NCI-H748 (cell line): ENCODE results near the gene MUS81.
"Not testable (repeated sequence)": the region's sequence is repeated elsewhere in the genome, so short reads cannot be mapped to it uniquely, and the experiment has no call there.

ENCODE experiments used
- DNase-seq: peaks from one replicate; lab custom pipeline; 2025; ENCODE audit not compliant: unreplicated experiment; lab: John Stamatoyannopoulos, UW

The MUS81 gene

DNA sequence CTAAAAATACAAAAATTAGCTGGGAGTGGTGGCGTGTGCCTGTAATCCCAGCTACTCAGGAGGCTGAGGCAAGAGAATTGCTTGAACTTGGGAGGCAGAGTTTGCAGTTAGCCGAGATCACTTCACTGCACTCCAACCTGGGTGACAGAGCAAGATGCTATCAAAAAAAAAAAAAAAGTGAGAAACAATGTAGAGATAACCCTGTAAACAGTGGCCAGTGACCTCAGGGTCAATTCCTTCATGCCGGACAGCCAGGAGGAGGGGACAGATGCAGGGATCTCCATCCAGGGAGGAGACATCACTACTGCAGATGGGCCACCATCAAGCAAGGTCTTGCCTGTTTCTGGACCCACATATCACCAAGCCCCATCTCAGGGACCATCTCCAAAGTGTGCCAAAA lies 12.5 kb upstream of the MUS81 start:
- DNase-seq, result no peak

DNA sequence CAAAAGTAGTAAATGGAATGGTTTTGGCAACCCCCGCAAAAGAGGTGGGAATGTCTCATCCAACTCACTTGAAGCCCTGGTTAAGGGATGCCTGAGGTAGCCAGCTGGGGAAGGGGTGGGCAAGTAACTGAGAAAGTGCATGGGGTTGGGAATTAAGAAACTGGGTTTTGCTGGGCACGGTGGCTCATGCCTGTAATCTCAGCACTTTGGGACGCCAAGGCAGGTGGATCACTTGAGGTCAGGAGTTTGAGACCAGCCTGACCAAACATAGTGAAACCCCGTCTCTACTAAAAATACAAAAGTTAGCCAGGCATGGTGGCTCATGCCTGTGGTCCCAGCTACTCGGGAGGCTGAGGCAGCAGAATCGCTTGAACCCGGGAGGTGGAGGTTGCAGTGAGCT lies 11.5 kb upstream of the MUS81 start:
- not testable (repeated sequence) for DNase-seq

DNA sequence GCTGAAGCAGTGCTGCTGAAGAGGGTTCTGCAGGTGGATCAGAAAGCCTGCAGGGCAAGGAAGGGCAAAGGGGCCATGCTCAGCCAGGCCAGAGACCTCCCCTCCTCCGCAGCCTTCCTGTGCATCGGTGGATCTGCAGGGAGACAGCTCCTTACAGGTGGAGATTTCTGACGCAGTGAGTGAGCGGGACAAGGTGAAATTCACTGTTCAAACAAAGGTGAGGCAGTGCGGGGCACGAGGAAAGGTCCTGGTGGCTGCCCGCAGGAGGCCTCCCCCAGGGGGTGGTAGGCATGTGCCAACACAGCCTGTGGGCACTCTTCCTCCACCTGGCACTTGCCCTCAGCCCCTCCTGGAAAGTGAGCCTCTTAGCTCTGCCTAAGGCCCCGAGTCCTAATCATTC lies 10.9 kb upstream of the MUS81 start:
- DNase-seq, result no peak

DNA sequence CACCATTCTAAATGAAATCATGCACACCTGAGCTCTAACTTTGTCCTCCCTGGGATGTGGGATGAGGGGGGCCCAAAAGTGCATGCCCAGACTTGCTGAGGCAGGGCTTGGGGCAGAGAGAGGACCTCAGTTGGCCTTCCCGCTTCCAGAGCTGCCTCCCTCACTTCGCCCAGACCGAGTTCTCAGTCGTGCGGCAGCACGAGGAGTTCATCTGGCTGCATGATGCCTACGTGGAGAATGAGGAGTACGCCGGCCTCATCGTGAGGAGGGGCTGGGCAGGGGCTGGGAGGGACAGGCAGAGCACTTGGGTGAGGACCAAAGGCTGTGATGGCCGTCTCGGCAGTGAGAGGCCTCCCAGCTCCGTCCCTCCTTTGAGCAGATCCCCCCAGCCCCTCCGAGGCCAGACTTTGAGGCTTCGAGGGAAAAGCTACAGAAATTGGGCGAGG lies 10.4 kb upstream of the MUS81 start:
- no peak for DNase-seq

DNA sequence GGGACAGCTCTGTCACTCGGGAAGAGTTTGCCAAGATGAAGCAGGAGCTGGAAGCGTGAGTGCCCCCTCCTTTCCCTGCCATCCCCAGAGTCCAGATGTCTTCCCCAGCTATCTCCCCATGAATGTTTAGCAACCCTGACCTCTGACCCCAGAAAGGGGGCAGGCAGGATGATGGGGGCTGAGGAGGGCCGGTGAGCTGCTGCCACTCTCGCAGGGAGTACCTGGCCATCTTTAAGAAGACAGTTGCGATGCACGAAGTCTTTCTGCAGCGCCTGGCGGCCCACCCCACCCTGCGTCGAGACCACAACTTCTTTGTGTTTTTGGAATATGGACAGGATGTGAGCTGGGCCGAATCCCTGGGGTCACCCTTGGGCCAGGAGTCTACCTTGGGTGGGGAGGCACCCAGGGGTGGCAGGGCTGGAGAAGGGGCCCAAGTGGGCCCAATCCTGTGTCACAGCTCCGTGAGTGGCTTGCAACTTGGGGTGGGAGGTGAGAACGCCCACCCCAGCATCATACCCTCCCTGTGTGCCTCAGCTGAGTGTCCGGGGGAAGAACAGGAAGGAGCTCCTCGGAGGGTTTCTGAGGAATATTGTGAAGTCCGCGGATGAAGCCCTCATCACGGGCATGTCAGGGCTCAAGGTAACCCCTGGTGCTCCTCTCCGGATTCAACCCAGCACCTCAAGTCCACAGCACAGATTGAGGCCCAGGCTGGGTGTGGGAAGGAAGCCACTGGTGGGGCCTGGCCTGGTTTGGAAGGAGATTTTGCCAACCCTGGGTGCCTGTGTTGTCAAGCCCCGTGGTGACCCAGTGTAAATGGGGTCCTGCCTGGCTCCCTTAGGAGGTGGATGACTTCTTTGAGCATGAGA lies 9.8 kb upstream of the MUS81 start:
- no peak for DNase-seq

DNA sequence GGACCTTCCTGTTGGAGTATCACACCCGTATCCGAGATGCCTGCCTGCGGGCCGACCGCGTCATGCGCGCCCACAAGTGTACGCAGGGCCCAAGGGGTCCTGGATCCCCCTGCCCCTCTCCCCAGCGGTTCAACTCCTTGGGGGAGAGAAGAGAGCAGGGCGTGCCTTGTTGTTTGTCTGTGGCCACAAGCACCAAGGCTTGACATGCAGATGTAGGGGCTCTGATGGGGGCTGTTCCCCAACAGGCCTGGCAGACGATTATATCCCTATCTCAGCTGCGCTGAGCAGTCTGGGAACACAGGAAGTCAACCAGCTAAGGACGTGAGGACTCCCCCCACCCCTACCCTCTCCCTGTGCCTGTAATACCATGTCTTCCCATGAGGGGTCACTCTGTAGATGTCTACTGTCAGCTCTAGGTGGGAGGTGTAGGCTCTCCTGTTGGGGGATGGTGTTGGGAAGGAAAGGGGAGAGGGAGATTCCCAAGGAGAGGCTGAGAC lies 9.1 kb upstream of the MUS81 start:
- DNase-seq, result peak; percentile 17

DNA sequence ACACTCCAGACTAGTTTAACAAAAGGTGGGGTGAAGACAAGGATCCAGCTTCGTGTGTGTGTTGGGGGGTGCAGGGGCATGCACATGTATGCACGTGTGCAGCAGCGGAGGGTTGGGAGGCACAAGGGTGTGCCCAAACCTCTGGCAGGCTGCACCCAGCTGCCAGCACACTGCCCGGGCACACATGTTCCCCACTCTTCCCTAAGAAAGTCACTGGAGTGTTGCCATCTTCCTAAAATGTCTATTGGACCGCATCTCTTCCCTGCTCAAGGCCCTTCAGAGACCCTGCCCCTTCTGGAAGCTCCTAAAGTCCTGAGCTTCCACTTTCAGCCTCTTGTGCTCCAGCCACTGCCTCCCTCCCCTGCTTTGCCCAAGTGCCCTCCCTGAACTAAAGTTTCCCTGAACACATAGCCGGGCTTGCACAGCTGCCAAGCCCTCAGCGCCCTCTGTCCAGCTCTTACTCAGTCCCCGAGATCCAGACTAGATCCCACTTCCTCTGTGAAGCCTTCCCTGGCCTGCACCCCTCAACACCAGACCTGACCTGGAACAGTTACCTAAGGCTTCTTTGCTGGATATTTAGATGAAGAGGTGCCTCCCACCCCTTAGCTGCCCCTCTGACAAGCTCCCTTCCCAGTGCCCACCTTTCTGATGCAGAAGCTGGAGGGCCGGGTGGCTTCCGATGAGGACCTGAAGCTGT lies 8.3 kb upstream of the MUS81 start:
- DNase-seq, result no peak

DNA sequence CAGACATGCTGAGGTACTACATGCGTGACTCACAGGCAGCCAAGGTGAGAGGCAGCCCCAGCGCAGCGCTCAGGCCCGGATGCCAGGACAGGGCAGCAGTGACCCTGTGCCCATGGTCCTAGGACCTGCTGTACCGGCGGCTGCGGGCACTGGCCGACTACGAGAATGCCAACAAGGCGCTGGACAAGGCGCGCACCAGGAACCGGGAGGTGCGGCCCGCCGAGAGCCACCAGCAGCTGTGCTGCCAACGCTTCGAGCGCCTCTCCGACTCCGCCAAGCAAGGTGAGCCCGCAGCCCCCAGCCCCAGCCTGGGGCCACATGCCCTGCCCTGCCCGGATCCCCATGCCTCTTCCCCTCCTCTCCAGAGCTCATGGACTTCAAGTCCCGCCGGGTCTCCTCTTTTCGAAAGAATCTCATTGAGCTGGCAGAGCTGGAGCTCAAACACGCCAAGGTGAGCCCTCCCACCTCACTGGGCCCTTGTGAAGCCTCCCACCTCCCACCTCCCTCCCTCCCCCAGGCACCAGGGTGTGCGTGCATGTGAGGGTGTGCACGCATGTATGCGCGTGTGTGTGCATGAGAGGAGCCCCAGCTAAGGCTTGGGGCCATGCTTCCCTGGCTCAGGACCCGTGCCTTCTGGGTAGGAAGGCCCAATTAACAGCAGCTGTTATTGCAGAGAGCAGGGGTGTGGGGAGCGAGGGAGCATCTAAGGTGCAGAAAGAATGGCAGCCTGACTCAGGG lies 7.6 kb upstream of the MUS81 start:
- no peak for DNase-seq

DNA sequence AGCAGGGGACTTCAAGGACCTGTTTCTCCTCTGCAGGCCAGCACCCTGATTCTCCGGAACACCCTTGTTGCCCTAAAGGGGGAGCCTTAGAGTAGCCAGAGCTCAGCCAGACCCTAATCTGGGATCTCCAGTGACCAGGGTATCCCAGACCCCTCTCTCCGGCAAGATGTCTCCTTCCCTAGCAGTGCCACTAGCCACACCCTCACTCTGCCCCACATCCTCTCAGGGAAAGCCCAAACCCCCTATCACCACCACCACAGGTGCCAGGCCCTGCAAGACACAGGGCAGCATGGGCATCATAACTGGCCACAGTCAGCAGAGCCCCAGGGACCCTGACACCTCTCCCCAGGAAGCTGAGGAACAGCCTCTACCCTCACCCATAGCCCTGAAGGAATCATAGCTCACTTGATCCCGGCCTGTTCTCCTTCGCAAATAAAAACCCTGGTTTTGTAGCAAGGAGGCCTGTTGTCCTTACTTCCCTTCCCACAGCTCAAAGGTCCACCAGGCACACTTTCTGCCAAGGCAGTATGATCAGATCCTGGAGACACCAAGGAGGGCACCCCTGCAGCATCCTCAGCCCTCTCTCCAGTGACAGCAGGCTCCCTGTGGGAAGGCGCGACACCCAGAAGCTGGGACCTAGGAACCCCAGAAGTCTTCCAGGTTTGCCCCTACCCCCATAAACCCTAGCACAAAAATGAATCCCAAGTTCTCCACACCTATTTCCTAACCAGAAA lies 6.8 kb upstream of the MUS81 start:
- DNase-seq, result no peak

DNA sequence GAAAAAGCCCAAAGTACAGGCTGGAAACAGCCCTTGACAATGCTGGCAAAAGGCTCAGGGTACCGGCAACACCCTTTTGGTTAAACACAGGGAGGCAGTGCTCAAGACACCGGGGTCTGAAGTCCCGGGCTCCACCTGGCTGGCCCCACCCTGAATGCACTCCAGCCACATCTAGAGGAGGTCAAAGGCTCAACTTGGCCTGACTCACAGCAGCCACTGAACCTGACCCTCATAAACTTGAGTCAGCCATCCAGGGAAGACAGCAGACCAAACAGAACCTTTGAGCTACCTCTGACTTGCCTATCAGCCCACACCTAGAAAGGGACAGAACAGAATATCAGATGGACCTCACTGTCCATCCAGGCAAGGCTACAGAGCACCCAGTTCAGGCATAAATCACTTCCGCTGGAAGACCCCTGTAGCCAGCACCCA lies 6.1 kb upstream of the MUS81 start:
- DNase-seq, result no peak

DNA sequence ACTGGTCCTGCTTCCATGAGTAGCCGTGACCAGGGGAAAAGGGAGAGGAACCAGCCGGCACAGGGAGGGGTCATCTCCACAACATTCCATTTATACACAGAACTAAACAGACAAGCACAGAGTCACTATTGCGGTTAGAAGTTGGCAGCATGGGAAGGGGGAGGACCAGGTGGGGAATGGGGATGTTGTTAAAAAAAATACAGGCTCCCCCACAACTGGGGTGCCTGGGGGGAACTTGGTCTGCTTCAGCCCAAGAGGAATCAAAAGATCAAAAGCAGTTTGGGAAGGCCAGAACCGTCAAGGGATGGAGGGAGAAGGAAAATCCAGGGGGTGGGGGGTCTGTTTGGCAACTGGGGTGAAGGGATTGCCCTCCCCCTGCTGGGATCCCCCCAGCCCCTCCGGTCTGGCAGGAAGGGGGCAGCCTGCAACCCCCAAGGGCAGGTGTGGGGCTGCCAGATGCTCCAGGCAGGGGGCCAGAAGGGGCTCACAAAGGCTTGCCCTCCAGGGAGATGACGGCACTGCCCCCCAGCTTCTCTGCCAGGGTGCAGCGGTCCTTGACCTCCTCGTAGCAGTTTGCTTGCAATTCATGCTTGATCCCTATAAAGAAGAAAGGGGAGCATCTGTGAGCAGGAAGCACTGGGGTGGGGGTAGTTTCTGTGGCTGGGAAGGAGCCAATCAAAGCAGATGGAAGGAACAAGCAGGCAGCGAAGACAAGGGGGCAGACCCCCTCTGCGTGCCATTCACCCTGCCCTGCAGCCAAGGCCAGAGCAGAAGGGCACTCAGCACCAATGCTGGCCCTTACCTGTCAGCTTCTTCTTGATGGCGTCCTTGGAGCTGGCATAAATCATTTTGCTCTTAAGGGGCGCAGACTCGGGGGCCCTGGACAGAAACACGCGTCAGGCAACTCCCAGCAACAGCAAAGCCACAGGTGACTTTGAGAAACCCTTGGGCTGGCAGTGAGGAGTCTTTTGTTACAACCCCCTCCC lies 5.1 kb upstream of the MUS81 start:
- no peak for DNase-seq

DNA sequence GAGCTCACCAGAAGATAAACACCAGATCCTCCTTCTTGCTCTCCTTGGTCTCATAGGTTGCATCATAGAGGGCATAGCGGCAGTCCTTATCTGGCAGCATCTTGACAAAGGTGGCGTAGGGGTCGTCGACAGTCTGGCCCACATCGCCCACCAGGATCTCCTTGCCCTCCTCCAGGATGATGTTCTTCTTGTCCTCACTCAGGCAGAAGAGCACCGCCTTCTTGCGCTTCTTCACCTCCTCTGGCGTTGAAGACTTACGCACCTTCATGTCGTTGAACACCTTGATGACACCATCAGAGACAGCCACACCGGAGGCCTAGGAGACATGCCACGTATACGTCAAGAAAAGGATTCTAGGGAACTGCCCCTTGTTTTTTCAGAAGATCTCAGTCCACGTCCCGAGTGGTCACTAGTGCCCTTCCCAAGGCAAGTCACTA lies 4.3 kb upstream of the MUS81 start:
- DNase-seq, result no peak

DNA sequence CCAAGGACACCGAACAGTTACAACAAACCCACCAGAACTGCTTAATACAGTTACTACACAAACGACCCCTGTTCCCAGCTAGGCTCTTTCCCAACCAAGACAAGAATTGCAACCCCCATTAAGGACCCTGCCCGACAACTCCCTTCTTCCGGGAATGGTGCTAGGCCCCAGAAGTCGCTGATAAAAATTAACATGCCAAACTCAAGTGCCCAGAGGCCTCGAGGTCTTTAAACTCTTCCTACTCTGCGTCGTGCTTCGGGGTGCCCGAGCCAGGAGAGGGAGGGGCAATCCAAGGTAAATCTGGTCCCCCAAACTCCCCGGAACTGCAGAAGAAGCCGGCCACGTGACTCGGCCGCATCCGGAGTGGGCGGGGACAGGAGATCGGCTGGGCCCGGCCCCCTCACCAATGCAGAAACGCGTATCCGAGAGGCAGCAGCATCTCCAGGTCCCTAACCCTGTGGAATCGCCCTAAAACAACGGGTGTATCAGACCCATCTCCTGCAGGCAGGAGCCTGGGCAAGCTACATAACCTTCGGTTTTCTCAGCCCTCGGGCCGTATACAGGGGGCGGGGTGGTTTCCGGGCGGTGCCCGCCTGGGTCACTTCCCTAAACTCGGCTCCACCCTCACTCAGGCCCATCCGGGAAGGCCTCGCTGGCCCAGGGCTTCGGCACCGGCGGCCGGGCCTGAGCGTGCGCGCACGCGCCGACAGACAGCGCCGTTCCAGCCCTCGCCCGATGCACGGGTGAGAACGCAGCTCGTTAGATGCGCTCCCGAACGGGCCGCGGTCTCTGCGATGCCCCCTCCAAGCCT lies 3.3 kb upstream of the MUS81 start:
- DNase-seq, result peak; percentile 69

DNA sequence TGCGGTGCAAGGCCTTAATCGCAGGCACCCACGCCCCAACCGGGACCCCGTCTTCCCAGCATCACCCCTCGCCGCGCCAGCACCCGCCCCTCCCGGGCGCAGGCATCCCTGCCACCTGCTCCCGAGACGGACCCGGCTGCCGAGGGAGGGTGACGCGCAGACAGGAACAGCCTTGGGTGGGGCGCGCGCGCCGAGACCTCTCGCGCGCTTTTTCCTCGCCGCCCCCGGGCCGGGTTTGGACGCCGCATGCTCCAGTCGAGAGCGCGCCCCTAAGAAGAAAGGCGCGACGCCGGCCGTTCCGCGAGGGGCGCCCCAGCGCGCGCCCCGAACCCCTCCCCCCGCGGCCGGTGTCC lies 2.8 kb upstream of the MUS81 start:
- DNase-seq, result peak; percentile 76

DNA sequence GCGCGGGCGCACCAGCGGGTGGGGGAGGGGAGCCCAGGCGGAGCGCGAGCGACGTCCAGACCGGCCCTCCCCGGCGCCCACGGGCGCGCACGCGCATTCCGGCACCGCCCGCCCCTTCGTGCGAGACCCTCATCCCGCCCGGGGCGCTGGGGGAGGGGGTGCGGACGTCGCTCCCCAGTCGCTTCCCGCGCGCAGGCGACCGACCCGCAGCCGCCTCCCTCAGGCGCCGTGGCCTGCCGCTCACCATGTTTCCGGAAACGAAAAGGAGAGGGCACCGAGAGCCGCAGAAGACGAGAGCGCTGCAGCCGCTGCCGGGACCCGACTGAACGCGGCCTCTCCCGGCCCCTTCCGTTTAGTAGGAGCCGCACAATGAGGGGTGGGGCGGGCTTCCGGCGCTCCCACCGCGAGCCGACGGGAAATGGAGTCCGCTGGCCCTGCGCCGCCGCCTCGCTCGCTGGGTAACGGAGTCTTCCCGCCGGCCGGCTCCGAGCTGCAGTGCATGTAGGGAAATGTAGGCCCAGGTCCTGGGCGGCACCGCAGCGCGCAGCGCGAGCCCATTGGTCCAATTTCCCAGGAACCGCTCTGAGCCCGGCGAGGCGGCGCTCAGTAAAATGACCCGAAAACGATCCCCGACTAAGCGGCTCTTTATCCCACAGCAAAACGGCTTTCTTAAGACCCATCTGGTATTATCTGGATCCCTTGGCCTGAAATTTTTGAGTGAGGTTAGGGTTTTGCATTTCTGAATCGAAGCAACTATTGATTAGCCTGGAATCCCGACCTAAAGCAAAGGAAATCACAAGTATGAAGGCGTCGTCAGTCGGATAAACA lies 2.2 kb upstream of the MUS81 start, which contains the start of gene CFL1:
TSS of gene CFL1 (minus strand) at position 328 of the 828 bp plus-strand sequence. CDS start at position 247, 81 bp downstream.
- peak; percentile 98 for DNase-seq

DNA sequence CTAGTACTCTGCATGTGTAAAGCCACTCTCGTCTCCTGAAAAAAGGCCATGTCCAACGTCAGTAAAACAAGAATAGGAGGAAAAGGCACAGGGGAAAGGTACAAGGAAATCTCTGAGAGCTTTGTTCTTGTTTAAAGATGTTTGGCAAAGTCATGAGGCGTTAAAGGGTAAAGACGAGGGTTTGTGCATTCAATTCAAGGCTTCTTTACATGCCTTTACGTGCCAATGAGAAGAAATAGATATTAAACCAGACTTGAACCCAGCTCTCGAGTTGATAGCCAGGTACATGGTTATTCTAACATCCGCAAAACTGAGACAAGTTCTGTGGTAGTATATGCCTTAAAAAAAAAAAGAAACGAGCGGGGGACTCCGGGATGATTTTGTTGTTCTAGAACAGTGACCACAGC lies 1.5 kb upstream of the MUS81 start:
- DNase-seq, result peak; percentile 65

DNA sequence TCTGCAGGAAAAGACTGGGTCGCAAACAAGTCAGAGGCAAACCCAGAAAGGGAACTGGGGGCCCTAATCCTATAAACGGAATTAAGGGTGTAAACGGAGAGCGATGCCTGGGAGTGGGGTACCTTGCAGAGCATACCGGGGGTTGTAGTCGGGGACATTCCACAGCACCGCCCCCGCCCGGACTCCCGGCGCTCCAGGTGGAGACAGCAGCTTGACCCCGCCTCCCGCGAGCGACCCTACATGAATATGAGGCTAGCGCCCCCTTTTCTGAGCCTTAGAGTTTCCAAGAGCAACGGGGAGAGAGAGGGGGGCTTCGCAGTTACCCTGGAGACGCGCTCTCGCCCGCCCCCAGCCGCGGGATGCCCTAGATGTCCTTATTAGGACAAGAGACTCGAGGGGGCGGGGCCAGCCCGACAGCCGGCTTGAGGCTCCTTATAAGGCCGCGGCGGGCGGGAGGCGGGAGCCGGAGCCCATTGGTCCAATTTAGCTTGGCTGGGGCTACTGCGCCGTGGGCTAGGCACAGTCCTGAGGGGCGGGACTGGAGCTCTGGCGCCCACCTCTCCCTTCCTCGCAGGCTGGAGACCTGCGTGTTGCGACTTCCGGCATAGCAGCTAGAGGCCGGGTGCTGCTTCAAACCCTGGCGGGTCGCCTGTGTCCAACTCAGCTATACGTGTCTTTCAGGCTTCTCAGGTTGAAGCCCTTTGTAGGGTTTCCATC lies 980 bp upstream of the MUS81 start:
- peak; percentile 99 for DNase-seq
